Measurements from ENCODE around the gene ARMC9. TPM values are rescaled to one million over a fixed set of nuclear protein-coding genes. Genes with fewer than 3 reads are reported as not detected.
A peak's percentile ranks its signal among the peaks of the same experiment; 100 is the strongest.

Gene ARMC9
- total RNA-seq, 3 donors from 2014 or later = 10.9 to 32.2 (median 11.9) TPM

DNA sequence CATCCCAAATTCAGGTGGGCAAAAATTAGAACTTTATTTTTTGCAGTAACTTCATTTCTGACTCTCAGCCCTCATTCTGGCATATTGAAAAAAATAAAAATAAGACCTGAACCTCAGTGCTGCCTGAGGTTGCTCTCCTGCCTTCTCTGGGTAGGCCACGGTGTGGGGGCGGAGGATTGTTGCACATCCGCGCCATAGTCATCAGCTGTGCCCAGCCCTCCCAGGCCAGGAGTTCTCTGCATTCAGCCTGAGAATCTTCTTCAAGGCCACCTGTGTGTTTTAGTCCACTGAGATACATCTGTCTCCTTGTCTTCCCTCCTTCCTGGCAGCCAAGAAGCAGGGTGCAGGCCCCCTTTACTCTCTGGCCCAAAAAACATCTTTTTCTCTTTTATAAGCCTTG, 94.7 kb downstream of the ARMC9 start:
- DNase-seq (peak in 1 of 3 donors; percentile 8), ATAC-seq (no peak)
- H3K36me3 ChIP-seq (ENCODE audit: low read depth) = peaks cover 2% of the 10 kb centered on the region
- peaks cover 12% of the 10 kb centered on the region for H3K4me1 ChIP-seq (ENCODE audit: low read depth)
- intact Hi-C loops (cut with DNase I, micrococcal nuclease) = loop anchor here (5.0 to 10.0 kb wide), 2 partner anchors 119 to 122 kb away; no protein-coding TSS in a partner anchor
- H3K9me3 ChIP-seq = no peaks in the 10 kb centered on the region
- H3K4me3 ChIP-seq = no peak overlapping the region
- TF ChIP-seq, protein P1, sequence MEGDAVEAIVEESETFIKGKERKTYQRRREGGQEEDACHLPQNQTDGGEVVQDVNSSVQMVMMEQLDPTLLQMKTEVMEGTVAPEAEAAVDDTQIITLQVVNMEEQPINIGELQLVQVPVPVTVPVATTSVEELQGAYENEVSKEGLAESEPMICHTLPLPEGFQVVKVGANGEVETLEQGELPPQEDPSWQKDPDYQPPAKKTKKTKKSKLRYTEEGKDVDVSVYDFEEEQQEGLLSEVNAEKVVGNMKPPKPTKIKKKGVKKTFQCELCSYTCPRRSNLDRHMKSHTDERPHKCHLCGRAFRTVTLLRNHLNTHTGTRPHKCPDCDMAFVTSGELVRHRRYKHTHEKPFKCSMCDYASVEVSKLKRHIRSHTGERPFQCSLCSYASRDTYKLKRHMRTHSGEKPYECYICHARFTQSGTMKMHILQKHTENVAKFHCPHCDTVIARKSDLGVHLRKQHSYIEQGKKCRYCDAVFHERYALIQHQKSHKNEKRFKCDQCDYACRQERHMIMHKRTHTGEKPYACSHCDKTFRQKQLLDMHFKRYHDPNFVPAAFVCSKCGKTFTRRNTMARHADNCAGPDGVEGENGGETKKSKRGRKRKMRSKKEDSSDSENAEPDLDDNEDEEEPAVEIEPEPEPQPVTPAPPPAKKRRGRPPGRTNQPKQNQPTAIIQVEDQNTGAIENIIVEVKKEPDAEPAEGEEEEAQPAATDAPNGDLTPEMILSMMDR (IDR thresholded peaks at IDR 0.05) = no peak

DNA sequence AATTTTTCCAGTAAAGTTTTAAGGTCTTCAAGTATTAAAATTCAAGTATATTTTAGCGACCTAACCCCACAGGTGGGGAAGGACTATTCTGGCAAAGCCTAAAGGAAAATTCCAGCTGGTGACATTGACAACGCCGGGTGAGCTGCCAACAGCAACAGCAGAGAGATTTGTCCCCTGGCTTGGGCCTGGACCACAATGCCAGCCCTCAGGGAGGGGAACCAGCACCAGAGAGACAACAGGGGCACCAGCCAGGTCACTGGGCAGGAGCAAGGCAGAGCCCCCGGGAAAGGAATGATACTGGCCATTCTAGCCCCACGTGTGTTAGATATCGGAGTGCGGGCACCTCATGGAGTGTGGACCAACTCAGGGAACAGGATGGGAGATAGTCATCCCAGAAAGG, 95.7 kb downstream of the ARMC9 start:
- H3K36me3 ChIP-seq (ENCODE audit: low read depth) = peaks cover 2% of the 10 kb centered on the region
- intact Hi-C loops (cut with DNase I, micrococcal nuclease) = loop anchor here (5.0 to 10.0 kb wide), 2 partner anchors 118 to 121 kb away; no protein-coding TSS in a partner anchor
- no peak overlapping the region for H3K4me3 ChIP-seq
- H3K9me3 ChIP-seq = no peaks in the 10 kb centered on the region
- TF ChIP-seq, protein P1 (IDR thresholded peaks at IDR 0.05) = no peak
- ATAC-seq (no peak), DNase-seq (peak in 1 of 3 donors; percentile 4)
- H3K4me1 ChIP-seq (ENCODE audit: low read depth) = peaks cover 8% of the 10 kb centered on the region

DNA sequence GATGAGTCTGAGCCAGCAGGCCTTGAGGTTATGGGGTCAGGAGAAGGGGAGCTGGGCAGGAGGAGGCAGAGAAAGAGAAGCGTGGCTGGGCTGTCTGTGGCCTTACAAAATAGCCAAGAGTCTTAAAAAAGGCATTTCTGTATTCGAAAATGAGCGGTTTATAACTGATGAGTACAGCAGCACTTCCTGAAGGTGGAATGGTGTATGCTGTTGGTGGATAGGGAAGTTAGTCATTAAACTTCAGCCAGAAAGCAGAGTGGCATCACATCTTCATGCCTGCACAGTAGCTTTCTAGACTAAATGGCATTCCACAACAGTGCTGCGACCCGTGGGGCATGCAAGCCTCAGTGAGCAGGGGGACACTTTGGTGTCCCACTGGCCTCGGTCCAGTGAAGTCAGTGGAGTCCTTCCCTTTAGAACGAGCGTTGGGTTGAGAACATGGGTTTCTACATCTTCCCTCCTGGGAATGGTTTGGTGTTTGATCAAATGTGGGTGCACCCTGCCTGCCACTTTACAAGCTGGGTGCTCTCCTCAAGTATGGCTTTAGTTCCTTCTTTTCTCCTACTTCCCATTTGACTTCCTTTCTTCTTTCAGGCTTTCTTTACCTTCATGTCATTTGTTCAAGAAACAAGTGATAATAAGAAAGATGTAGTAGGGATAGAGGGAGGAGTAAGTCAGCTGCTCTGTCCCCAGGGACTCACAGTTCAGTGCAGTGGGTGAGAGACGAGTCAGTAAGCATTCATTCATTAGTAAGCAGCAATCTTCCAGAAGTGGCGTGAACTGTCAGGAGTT, 96.3 kb downstream of the ARMC9 start:
- intact Hi-C loops (cut with DNase I, micrococcal nuclease) = loop anchor here (5.0 to 10.0 kb wide), 2 partner anchors 118 to 120 kb away; no protein-coding TSS in a partner anchor
- H3K4me3 ChIP-seq = no peak overlapping the region
- peaks cover 8% of the 10 kb centered on the region for H3K4me1 ChIP-seq (ENCODE audit: low read depth)
- H3K9me3 ChIP-seq = no peaks in the 10 kb centered on the region
- ATAC-seq = peak; percentile 15
- TF ChIP-seq, protein P1 (IDR thresholded peaks at IDR 0.05) = no peak
- H3K36me3 ChIP-seq (ENCODE audit: low read depth) = peaks cover 2% of the 10 kb centered on the region
- DNase-seq = peak in 1 of 3 donors; percentile 10

DNA sequence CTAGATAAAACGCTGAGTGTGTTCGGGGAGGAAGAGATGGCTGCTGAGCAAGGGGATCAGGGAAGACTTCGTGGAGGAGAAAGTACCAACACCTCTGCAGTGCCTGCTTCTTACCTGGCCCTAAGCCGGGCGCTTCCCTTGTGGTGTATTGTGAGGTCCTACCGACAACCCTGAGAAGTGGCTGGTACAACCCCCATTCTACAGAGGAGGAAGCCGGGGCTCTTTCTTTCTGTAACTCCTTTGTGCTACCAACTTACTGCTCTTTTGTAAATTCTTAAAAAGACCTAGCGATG, 96.9 kb downstream of the ARMC9 start:
- ATAC-seq = no peak
- H3K4me1 ChIP-seq (ENCODE audit: low read depth) = peaks cover 8% of the 10 kb centered on the region
- no peaks in the 10 kb centered on the region for H3K9me3 ChIP-seq
- peaks cover 2% of the 10 kb centered on the region for H3K36me3 ChIP-seq (ENCODE audit: low read depth)
- intact Hi-C loops (cut with DNase I, micrococcal nuclease) = loop anchor here in 1 of 2 donors (10.0 kb wide), 1 partner anchor 119 kb away; no protein-coding TSS in a partner anchor
- peak in 1 of 3 donors; percentile 2 for DNase-seq
- TF ChIP-seq, protein P1 (IDR thresholded peaks at IDR 0.05) = no peak
- H3K4me3 ChIP-seq = no peak overlapping the region

DNA sequence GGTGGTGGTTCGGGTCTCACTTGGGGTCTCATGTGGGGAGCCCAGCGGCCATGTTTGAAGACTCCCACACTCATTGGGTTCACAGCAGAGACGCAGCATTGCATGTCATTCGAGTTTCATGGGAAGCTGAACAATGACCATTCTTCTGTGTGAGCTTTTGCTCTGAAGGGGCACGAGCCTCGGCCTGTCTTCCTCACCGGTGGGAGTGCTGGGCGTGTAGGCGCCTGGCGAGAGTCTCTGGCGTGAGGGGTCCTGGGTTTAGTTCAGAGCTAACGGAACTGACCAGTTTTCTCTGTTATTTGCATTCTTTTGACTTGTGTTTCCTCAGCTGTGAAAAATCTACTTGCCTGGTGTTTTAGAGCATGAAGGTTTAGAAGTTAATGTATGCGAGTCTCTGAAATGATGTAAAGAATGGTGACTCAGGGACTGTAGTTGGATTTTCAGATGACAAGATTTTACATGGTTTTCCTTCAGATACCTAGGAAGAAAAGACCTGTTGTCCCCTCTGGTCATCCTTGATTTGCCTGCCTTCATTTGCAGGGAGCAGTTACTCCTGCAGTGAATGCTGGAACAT, 98.1 kb downstream of the ARMC9 start:
- TF ChIP-seq, protein P1 (IDR thresholded peaks at IDR 0.05) = no peak
- intact Hi-C loops (cut with DNase I, micrococcal nuclease) = loop anchor here in 1 of 2 donors (10.0 kb wide), 1 partner anchor 118 kb away; no protein-coding TSS in a partner anchor
- Histone ChIP-seq H3K9me3 (no peaks in the 10 kb centered on the region), H3K4me1 (ENCODE audit: low read depth) (peaks cover 8% of the 10 kb centered on the region), H3K36me3 (ENCODE audit: low read depth) (peaks cover 2% of the 10 kb centered on the region), H3K4me3 (no peak overlapping the region)
- ATAC-seq (no peak), DNase-seq (peak in 1 of 3 donors; percentile 2)
